ENCODE results near the gene RAB40C.

- no peak for TF ChIP-seq CTCF (IDR thresholded peaks at IDR 0.05)
- TF ChIP-seq POLR2A (IDR thresholded peaks at IDR 0.05), result no peak
These were observed 34.1 kb upstream of the RAB40C start for GRCh38 chr16:555528-556473.

Measured in sigmoid colon (tissue), 3 donors.